IMR-90 (cell line): Measurements from ENCODE around the gene UBXN1. TPM values are rescaled to one million over a fixed set of nuclear protein-coding genes. Genes with fewer than 3 reads are reported as not detected.

Source experiments
- ATAC-seq: fragments of 200-7000 bp; cut with Tn5 transposase; 2 replicates; pipeline ENCODE4 v1.9.1; 2020; ENCODE audit warnings: low read depth, mild to moderate bottlenecking, moderate library complexity
- BruUV-seq: library from RNA; stranded (reverse); fragments of 400-500 nt; replicated peaks from 2 replicates; lab custom pipeline; 2021; lab: Mats Ljungman, UMichigan
- CTCF ChIA-PET: fragments of 300-600 bp; formaldehyde crosslinking; extraction: SDS; loops from one replicate; lab custom pipeline; 2021; ENCODE audit warnings: antibody characterized with exemption; lab: Yijun Ruan, JAX
- POLR2A ChIA-PET: fragments of 300-600 bp; sonication (Branson Sonifier 250); formaldehyde crosslinking; loops from one replicate; lab custom pipeline; 2022; ENCODE audit warnings: antibody characterized with exemption; ENCODE audit not compliant: unreplicated experiment; lab: Charles Lee
- DNase-seq: peaks from one replicate; pipeline ENCODE4 v3.0.0; 2013
- H2AFZ ChIP-seq: replicated peaks from 2 replicates; pipeline ENCODE3; 2013; ENCODE audit warnings: low read length, mild to moderate bottlenecking; ENCODE audit not compliant: poor library complexity
- H2AK5ac ChIP-seq: 2 replicates; pipeline ENCODE4 v1.6.1; 2013; ENCODE audit warnings: low read depth, low read length, inconsistent platforms
- H2AK9ac ChIP-seq: replicated peaks from 2 replicates; pipeline ENCODE3; 2013; ENCODE audit warnings: mild to moderate bottlenecking, low read depth, low read length, moderate library complexity; ENCODE audit not compliant: poor library complexity
- H2BK120ac ChIP-seq: 2 replicates; pipeline ENCODE4 v1.6.1; 2013; ENCODE audit warnings: low read depth, low read length, inconsistent platforms
- H2BK15ac ChIP-seq: 3 replicates; pipeline ENCODE4 v1.6.1; 2013; ENCODE audit warnings: low read depth, low read length, inconsistent platforms
- H2BK20ac ChIP-seq: 2 replicates; pipeline ENCODE4 v1.6.1; 2013; ENCODE audit warnings: low read depth, mild to moderate bottlenecking, inconsistent platforms, low read length, moderate library complexity
- H2BK5ac ChIP-seq: 2 replicates; pipeline ENCODE4 v1.6.1; 2013; ENCODE audit warnings: mild to moderate bottlenecking, low read depth, low read length, inconsistent platforms; ENCODE audit not compliant: poor library complexity, severe bottlenecking
- H3K14ac ChIP-seq: replicated peaks from 2 replicates; pipeline ENCODE4 v1.6.1; 2013; ENCODE audit warnings: low read depth, low read length, inconsistent platforms
- H3K18ac ChIP-seq: 2 replicates; pipeline ENCODE4 v1.6.1; 2013; ENCODE audit warnings: low read depth, low read length, control low read depth
- H3K23ac ChIP-seq: 2 replicates; pipeline ENCODE4 v1.6.1; 2013; ENCODE audit warnings: low read depth, low read length, inconsistent platforms
- H3K27ac ChIP-seq: 2 replicates; pipeline ENCODE4 v1.5.1; 2013; ENCODE audit warnings: mild to moderate bottlenecking, control low read depth, low read length; ENCODE audit not compliant: insufficient read depth
- H3K27me3 ChIP-seq: 2 replicates; pipeline ENCODE4 v1.6.1; 2013; ENCODE audit warnings: low read length; ENCODE audit not compliant: control insufficient read depth, insufficient read depth
- H3K36me3 ChIP-seq: 2 replicates; pipeline ENCODE4 v1.6.1; 2013; ENCODE audit warnings: low read length, mixed read lengths; ENCODE audit not compliant: control insufficient read depth, insufficient read depth
- H3K4ac ChIP-seq: 2 replicates; pipeline ENCODE4 v1.6.1; 2013; ENCODE audit warnings: low read depth, low read length, inconsistent platforms
- H3K4me1 ChIP-seq: 2 replicates; pipeline ENCODE4 v1.6.1; 2013; ENCODE audit warnings: low read length, mixed read lengths; ENCODE audit not compliant: control insufficient read depth, insufficient read depth
- H3K4me2 ChIP-seq: 2 replicates; pipeline ENCODE4 v1.6.1; 2013; ENCODE audit warnings: low read depth, mild to moderate bottlenecking, control low read depth, low read length, moderate library complexity
- H3K4me3 ChIP-seq: 2 replicates; pipeline ENCODE4 v1.5.1; 2013; ENCODE audit warnings: low read depth, mild to moderate bottlenecking, control low read depth, low read length, moderate library complexity; ENCODE audit not compliant: insufficient read depth
- H3K56ac ChIP-seq: 2 replicates; pipeline ENCODE4 v1.6.1; 2013; ENCODE audit warnings: low read length, inconsistent platforms; ENCODE audit not compliant: insufficient read depth; ENCODE audit errors: extremely low read depth
- H3K79me1 ChIP-seq, 2 experiments: 2 replicates each; pipeline ENCODE4 v1.6.1; 2013; ENCODE audit warnings: low read length in 2 of 2, inconsistent platforms in 1 of 2, low read depth in 1 of 2
- H3K9ac ChIP-seq: 2 replicates; pipeline ENCODE4 v1.6.1; 2013; ENCODE audit warnings: low read depth, low read length, control low read depth
- H3K9me1 ChIP-seq: 2 replicates; pipeline ENCODE4 v1.6.1; 2013; ENCODE audit warnings: low read length, inconsistent platforms; ENCODE audit not compliant: insufficient read depth
- H3K9me3 ChIP-seq: 2 replicates; pipeline ENCODE4 v1.6.1; 2013; ENCODE audit warnings: low read length; ENCODE audit not compliant: control insufficient read depth, insufficient read depth
- H4K20me1 ChIP-seq: 2 replicates; pipeline ENCODE4 v1.6.1; 2013; ENCODE audit warnings: low read length, inconsistent platforms; ENCODE audit not compliant: insufficient read depth
- H4K5ac ChIP-seq: 2 replicates; pipeline ENCODE4 v1.6.1; 2013; ENCODE audit warnings: mild to moderate bottlenecking, low read depth, low read length, control low read depth
- H4K8ac ChIP-seq, 2 experiments: 2 replicates each; pipeline ENCODE4 v1.6.1; 2013; ENCODE audit warnings: low read depth in 2 of 2, low read length in 2 of 2, control low read depth in 1 of 2, inconsistent platforms in 1 of 2
- H4K91ac ChIP-seq: 2 replicates; pipeline ENCODE4 v1.6.1; 2013; ENCODE audit warnings: low read depth, low read length, inconsistent platforms; ENCODE audit not compliant: insufficient read depth
- BHLHE40 ChIP-seq: fragments of 150-350 bp; IDR thresholded peaks from 2 replicates; pipeline ENCODE4 v1.6.1; 2016; ENCODE audit warnings: mild to moderate bottlenecking, low read depth, low read length
- CHD1 ChIP-seq: IDR thresholded peaks from 2 replicates; pipeline ENCODE4 v1.6.1; 2012; ENCODE audit warnings: low read depth, low read length, improper control_type of control experiment
- FOS ChIP-seq: fragments of 150-350 bp; IDR thresholded peaks from 2 replicates; pipeline ENCODE4 v1.6.1; 2016; ENCODE audit warnings: low read depth, low read length
- MAFK ChIP-seq: IDR thresholded peaks from 2 replicates; pipeline ENCODE4 v1.6.1; 2012; ENCODE audit warnings: low read depth, low read length, improper control_type of control experiment
- MXI1 ChIP-seq: IDR thresholded peaks from 2 replicates; pipeline ENCODE4 v1.6.1; 2012; ENCODE audit warnings: low read depth, mild to moderate bottlenecking, low read length, moderate library complexity, borderline replicate concordance
- RAD21 ChIP-seq: IDR thresholded peaks from 2 replicates; pipeline ENCODE4 v1.6.1; 2012; ENCODE audit warnings: low read length, improper control_type of control experiment
- RCOR1 ChIP-seq: IDR thresholded peaks from 2 replicates; pipeline ENCODE4 v1.6.1; 2012; ENCODE audit warnings: mild to moderate bottlenecking, low read length, improper control_type of control experiment; ENCODE audit not compliant: insufficient replicate concordance
- RFX5 ChIP-seq: IDR thresholded peaks from 2 replicates; pipeline ENCODE4 v1.8.0; 2012; ENCODE audit warnings: low read depth, mild to moderate bottlenecking, low read length, moderate library complexity
- SMC3 ChIP-seq: fragments of 150-350 bp; IDR thresholded peaks from 2 replicates; pipeline ENCODE4 v1.6.1; 2016; ENCODE audit warnings: low read depth, mild to moderate bottlenecking, antibody characterized with exemption, low read length, moderate library complexity
- WGBS, 2 experiments: methylation state at CpG; one replicate each; pipeline versions ENCODE4 v1.1.5 to v1.1.7; 2013; ENCODE audit warnings: missing lambda C conversion rate in 2 of 2; ENCODE audit not compliant: insufficient read length in 1 of 2; ENCODE audit errors: extremely low coverage in 2 of 2; 5-methylcytosine and 5-hydroxymethylcytosine counted together
- dilution Hi-C: fragments of 300-500 bp; cut with HindIII; formaldehyde crosslinking; loops from one replicate; pipeline ENCODE4 v1.14.3; 2018; ENCODE audit warnings: low sequenced_read_pairs; ENCODE audit not compliant: unreplicated experiment
- in situ Hi-C: fragments of 300-500 bp; cut with MboI; formaldehyde crosslinking; loops from 3 replicates; pipeline ENCODE4 v1.14.3; 2019; ENCODE audit warnings: low sequenced_read_pairs, inconsistent platforms, mixed read lengths
- intact Hi-C: fragments of 100-400 bp; cut with micrococcal nuclease; formaldehyde crosslinking; loops from 2 replicates; pipeline ENCODE4 v1.10.0; 2022
- polyA plus RNA-seq, 3 experiments: library from polyadenylated mRNA; depleted of rRNA; stranded (reverse); fragments of >200 nt; gene quantifications; 2 replicates each; pipeline ENCODE4 v1.2.3, GENCODE V29; 2012; ENCODE audit warnings: low replicate concordance in 1 of 3
- total RNA-seq: library from RNA; depleted of rRNA; stranded (reverse); fragments of >200 nt; gene quantifications from 2 replicates; pipeline ENCODE4 v1.2.3, GENCODE V29; 2012
- TF ChIP-seq, protein P1 (sequence below): fragments of 150-350 bp; IDR thresholded peaks from 2 replicates; pipeline ENCODE4 v1.6.1; 2016; ENCODE audit warnings: low read depth, mild to moderate bottlenecking, low read length, moderate library complexity, borderline replicate concordance
- TF ChIP-seq, protein P2 (sequence below): fragments of 150-350 bp; IDR thresholded peaks from 2 replicates; pipeline ENCODE4 v1.6.1; 2017; ENCODE audit warnings: mild to moderate bottlenecking, antibody characterized with exemption, low read length, low read depth
- TF ChIP-seq, protein P3 (sequence below): conservative IDR thresholded peaks from 2 replicates; pipeline ENCODE4 v1.5.1; 2012; ENCODE audit warnings: mild to moderate bottlenecking, low read depth, low read length, improper control_type of control experiment

Gene UBXN1
- total and polyA plus RNA-seq, 2 of the 4 experiments (the other 2 are of a cell fraction) = 50.0 to 81.6 TPM

DNA sequence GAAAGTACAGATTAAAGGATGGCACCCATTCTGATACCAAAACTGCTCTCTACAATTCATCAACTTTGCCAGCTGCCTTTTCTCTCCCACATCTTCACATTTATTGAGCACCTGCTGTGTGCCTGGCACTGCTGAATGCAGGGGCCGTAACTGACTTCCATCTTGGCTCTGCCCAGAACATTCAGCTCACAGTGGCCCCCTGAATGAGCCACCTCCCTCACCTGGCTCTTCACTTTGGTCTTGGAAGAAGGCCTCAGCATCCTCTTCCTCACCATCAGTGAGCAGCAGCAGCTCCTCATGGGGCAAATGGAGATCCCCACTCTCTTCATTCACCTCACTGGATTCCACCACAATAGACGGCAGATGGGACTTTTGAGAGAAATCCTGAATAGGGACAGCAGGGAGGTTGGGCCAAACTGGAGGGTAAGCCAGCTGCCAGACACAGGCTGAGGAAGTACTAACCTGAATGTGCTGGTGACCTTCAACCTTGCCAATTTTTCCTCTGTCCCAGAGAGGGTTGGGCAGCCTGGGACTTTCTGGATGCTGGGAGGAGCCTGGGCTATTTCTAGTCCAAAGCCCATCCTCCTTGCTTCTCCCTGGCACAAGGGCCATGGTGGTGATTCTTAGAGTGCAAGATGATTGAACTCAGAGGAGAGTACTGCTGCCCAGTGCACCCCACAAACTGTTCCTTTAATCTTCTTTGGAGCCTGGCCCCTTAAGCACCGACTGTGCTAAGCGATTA lies 9.3 kb downstream of the UBXN1 start:
- no peak overlapping the region for H2AFZ ChIP-seq
- peaks cover 34 to 72% of the 10 kb centered on the region in 2 experiments for H3K79me1 ChIP-seq
- no peak overlapping the region for H4K8ac ChIP-seq
- H3K14ac ChIP-seq = no peak overlapping the region
- H3K4me3 ChIP-seq = no peak overlapping the region
- dilution Hi-C loops (no loop called here), intact Hi-C loops (no loop called here), in situ Hi-C loops (no loop called here)
- H2BK5ac ChIP-seq = no peak overlapping the region
- no peak overlapping the region for H2BK15ac ChIP-seq
- DNase-seq (no peak), ATAC-seq (no peak)
- H3K9ac ChIP-seq = no peak overlapping the region
- no peak overlapping the region for H3K4ac ChIP-seq
- 100% methylated on average over 1 of the region's 4 CpGs; no CpG with 5 or more reads in 1 of the 2 experiments for WGBS, 2 experiments
- H3K4me2 ChIP-seq = no peak overlapping the region
- H2BK120ac ChIP-seq = no peak overlapping the region
- no peak overlapping the region for H4K5ac ChIP-seq
- H2BK20ac ChIP-seq = no peak overlapping the region
- H3K36me3 ChIP-seq = peaks cover 16% of the 10 kb centered on the region
- H3K18ac ChIP-seq = no peak overlapping the region
- no peak overlapping the region for H4K91ac ChIP-seq
- H4K20me1 ChIP-seq = peaks cover 18% of the 10 kb centered on the region
- ChIA-PET POLR2A (interaction anchor here (0.6 to 1.6 kb wide), 2 partner anchors 11 to 250 kb away, joined by 3 to 10 read pairs; no protein-coding TSS in a partner anchor), CTCF (interaction anchor here (1.0 kb wide), 1 partner anchor 12 kb away, joined by 3 read pairs; no protein-coding TSS in a partner anchor)
- H3K56ac ChIP-seq = no peak overlapping the region
- no peaks in the 10 kb centered on the region for H3K9me3 ChIP-seq
- no peaks in the 10 kb centered on the region for H3K27me3 ChIP-seq
- TF ChIP-seq SMC3 (no peak), MAFK (no peak), BHLHE40 (no peak), FOS (no peak), RAD21 (no peak), RFX5 (no peak), RCOR1 (no peak), CHD1 (no peak), MXI1 (no peak)
- TF ChIP-seq, protein P1, sequence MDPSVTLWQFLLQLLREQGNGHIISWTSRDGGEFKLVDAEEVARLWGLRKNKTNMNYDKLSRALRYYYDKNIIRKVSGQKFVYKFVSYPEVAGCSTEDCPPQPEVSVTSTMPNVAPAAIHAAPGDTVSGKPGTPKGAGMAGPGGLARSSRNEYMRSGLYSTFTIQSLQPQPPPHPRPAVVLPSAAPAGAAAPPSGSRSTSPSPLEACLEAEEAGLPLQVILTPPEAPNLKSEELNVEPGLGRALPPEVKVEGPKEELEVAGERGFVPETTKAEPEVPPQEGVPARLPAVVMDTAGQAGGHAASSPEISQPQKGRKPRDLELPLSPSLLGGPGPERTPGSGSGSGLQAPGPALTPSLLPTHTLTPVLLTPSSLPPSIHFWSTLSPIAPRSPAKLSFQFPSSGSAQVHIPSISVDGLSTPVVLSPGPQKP = no peak
- TF ChIP-seq, protein P2, sequence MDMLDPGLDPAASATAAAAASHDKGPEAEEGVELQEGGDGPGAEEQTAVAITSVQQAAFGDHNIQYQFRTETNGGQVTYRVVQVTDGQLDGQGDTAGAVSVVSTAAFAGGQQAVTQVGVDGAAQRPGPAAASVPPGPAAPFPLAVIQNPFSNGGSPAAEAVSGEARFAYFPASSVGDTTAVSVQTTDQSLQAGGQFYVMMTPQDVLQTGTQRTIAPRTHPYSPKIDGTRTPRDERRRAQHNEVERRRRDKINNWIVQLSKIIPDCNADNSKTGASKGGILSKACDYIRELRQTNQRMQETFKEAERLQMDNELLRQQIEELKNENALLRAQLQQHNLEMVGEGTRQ = no peak
- TF ChIP-seq, protein P3, sequence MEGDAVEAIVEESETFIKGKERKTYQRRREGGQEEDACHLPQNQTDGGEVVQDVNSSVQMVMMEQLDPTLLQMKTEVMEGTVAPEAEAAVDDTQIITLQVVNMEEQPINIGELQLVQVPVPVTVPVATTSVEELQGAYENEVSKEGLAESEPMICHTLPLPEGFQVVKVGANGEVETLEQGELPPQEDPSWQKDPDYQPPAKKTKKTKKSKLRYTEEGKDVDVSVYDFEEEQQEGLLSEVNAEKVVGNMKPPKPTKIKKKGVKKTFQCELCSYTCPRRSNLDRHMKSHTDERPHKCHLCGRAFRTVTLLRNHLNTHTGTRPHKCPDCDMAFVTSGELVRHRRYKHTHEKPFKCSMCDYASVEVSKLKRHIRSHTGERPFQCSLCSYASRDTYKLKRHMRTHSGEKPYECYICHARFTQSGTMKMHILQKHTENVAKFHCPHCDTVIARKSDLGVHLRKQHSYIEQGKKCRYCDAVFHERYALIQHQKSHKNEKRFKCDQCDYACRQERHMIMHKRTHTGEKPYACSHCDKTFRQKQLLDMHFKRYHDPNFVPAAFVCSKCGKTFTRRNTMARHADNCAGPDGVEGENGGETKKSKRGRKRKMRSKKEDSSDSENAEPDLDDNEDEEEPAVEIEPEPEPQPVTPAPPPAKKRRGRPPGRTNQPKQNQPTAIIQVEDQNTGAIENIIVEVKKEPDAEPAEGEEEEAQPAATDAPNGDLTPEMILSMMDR = no peak
- H3K23ac ChIP-seq = no peak overlapping the region
- peaks cover 11% of the 10 kb centered on the region for H3K4me1 ChIP-seq
- no TSS peak for BruUV-seq
- H2AK5ac ChIP-seq = peak overlapping the region; percentile 21
- no peak overlapping the region for H3K27ac ChIP-seq
- H2AK9ac ChIP-seq = no peak overlapping the region
- H3K9me1 ChIP-seq = peaks cover 9% of the 10 kb centered on the region
